ENCODE data around the gene SLX9. TPM values are rescaled to one million over a fixed set of nuclear protein-coding genes. Genes with fewer than 3 reads are reported as not detected.

SLX9 gene
- total and polyA plus RNA-seq, 10 donors, result 6.1 to 35.4 (median 27.0) TPM

DNA sequence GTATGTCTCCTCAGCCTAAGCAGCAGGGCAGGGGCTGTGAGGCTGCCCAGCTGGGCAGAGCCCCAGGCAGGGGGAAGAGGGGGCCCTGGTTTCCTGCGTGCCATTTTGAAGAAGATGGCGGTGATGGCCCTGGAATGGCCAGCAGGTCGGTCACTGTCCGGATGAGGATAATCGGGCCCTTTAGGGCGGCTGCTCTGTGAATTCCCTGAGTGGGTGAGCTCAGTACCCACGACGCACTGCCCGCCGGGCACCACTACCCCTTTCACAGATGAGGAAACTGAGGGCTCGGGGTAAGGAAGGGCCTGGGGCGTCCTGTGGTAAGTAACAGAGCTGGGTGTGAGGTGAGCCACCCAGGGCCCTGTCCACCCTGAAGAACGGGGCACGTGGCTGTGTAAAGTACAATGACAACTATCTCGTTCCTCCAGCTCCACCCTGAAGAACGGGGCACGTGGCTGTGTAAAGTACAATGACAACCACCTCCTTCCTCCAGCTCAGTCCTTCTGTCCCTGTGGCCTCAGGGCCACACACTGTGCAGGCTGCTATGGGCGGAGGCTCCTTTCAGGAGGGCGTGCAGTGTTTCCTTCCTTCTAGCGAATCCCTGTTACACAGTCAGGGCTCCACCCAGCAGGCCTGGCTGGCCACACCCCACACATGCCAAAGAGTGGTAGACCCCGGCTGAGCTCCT is 42.4 kb upstream of the SLX9 start:
- Histone ChIP-seq H3K27me3 (replicated peaks in 1 of 7) (no peaks in the 10 kb centered on the region), H3K4me3 (no peak overlapping the region), H3K36me3 (peaks cover 0 to 99% (median 73%) of the 10 kb centered on the region in 6 donors), H3K9me3 (no peaks in the 10 kb centered on the region), H3K27ac (peak overlapping the region in 5 of 8 donors; percentile 8 to 75 (median 41)), H3K4me1 (peaks cover 0 to 79% (median 31%) of the 10 kb centered on the region in 6 donors)
- peak; percentile 85 for DNase-seq
- TF ChIP-seq POLR2AphosphoS5 (IDR thresholded peaks at IDR 0.05) (peak; percentile 66 to 93 (median 78)), CTCF (IDR thresholded peaks at IDR 0.05 in 8 of 11, conservative IDR thresholded peaks at IDR 0.05 in 3 of 11) (no peak), POLR2A (IDR thresholded peaks at IDR 0.05) (no peak)
- 71 to 84% (median 74%) methylated on average over 15 to 21 of the region's 21 CpGs for WGBS, 5 donors
- intact Hi-C loops (cut with DNase I; ENCODE audit: low total_unique reads), result no loop called here

DNA sequence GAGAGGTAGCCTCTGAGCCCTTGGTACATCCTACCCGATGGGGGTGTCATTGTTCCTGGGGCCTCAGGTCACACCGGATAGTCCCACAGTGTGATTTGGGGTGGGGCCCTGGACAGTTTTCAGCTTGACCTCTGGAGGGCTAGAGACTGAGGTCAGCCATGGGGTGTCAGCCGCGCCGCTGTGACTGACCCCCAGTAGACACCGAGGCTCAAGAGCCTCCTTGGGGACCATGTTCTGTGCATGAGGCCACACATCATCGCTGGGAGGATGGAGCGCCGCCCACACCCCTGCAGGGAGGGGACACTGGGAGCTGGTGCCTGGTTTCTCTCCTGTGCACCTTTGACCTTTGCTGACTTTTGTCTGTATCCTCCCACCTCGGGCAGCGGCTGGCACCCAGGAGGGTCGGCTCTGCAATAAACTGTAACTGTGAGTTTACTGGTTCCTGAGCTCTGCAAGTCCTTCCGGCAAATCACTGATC is 41.8 kb upstream of the SLX9 start:
- Histone ChIP-seq H3K27ac (peak overlapping the region in 4 of 8 donors; percentile 8 to 75 (median 38)), H3K9me3 (no peaks in the 10 kb centered on the region), H3K4me1 (peaks cover 0 to 79% (median 28%) of the 10 kb centered on the region in 6 donors), H3K27me3 (replicated peaks in 1 of 7) (no peaks in the 10 kb centered on the region), H3K36me3 (peaks cover 0 to 100% (median 78%) of the 10 kb centered on the region in 6 donors), H3K4me3 (no peak overlapping the region)
- no peak for TF ChIP-seq CTCF (IDR thresholded peaks at IDR 0.05 in 8 of 11, conservative IDR thresholded peaks at IDR 0.05 in 3 of 11)
- peak in 1 of 3 donors; percentile 26 for TF ChIP-seq POLR2AphosphoS5 (IDR thresholded peaks at IDR 0.05)
- TF ChIP-seq POLR2A (IDR thresholded peaks at IDR 0.05), result no peak
- WGBS, 5 donors, result 77 to 84% (median 80%) methylated on average over 13 of the region's 13 CpGs
- intact Hi-C loops (cut with DNase I; ENCODE audit: low total_unique reads), result no loop called here
- DNase-seq, result no peak

GRCh38 chr21:44898851-44899767 is 40.7 kb upstream of the SLX9 start:
- H3K36me3 ChIP-seq, result peaks cover 0 to 100% (median 88%) of the 10 kb centered on the region in 6 donors
- no peak for TF ChIP-seq CTCF (IDR thresholded peaks at IDR 0.05 in 8 of 11, conservative IDR thresholded peaks at IDR 0.05 in 3 of 11)
- peak in 1 of 3 donors; percentile 60 for TF ChIP-seq POLR2AphosphoS5 (IDR thresholded peaks at IDR 0.05)
- no peak overlapping the region for H3K4me3 ChIP-seq
- H3K9me3 ChIP-seq, result no peaks in the 10 kb centered on the region
- peak; percentile 78 for DNase-seq
- peak overlapping the region in 2 of 8 donors; percentile 7 to 75 for H3K27ac ChIP-seq
- no peaks in the 10 kb centered on the region for H3K27me3 ChIP-seq (replicated peaks in 1 of 7)
- H3K4me1 ChIP-seq, result peaks cover 0 to 79% (median 31%) of the 10 kb centered on the region in 6 donors
- intact Hi-C loops (cut with DNase I; ENCODE audit: low total_unique reads), result no loop called here
- WGBS, 5 donors, result 89 to 91% (median 90%) methylated on average over 24 to 49 of the region's 49 CpGs
